PC-3 (cell line): Measurements from ENCODE around the gene PTS. TPM values are rescaled to one million over a fixed set of nuclear protein-coding genes. Genes with fewer than 3 reads are reported as not detected.
"Not testable (repeated sequence)": the region's sequence is repeated elsewhere in the genome, so short reads cannot be mapped to it uniquely, and the experiment has no call there.

ENCODE experiments used
- ATAC-seq: fragments of 200-7000 bp; cut with Tn5 transposase; 2 replicates; pipeline ENCODE4 v1.9.1; 2020; ENCODE audit warnings: mild to moderate bottlenecking, moderate library complexity
- BruUV-seq: library from RNA; stranded (reverse); fragments of 400-500 nt; replicated peaks from 2 replicates; lab custom pipeline; 2021; lab: Mats Ljungman, UMichigan
- CTCF ChIA-PET: fragments of 300-600 bp; sonication (Branson Sonifier 250); formaldehyde crosslinking; loops from one replicate; lab custom pipeline; 2022; ENCODE audit warnings: antibody characterized with exemption; lab: Charles Lee
- POLR2A ChIA-PET: fragments of 300-600 bp; sonication (Branson Sonifier 250); formaldehyde crosslinking; loops from one replicate; lab custom pipeline; 2022; ENCODE audit warnings: antibody characterized with exemption; ENCODE audit not compliant: unreplicated experiment; lab: Charles Lee
- DNase-seq: peaks from one replicate; pipeline ENCODE4 v3.0.0-alpha.2; 2015
- H2AFZ ChIP-seq: fragments of 300-600 bp; sonication (generic); 2 replicates; pipeline ENCODE4 v1.6.0; 2016; ENCODE audit warnings: antibody characterized with exemption, low read length
- H3F3A ChIP-seq: fragments of 300-600 bp; sonication (generic); one replicate; pipeline ENCODE4 v1.6.0; 2017; ENCODE audit warnings: antibody characterized with exemption, low read length, control low read depth, mild to moderate bottlenecking; ENCODE audit not compliant: unreplicated experiment
- H3K27ac ChIP-seq: fragments of 300-600 bp; sonication (generic); 2 replicates; pipeline ENCODE4 v1.5.1; 2016; ENCODE audit warnings: mild to moderate bottlenecking, low read length
- H3K27me3 ChIP-seq: fragments of 300-600 bp; sonication (generic); 2 replicates; pipeline ENCODE4 v1.6.1; 2016; ENCODE audit warnings: low read length, mixed read lengths
- H3K36me3 ChIP-seq: fragments of 300-600 bp; sonication (generic); 2 replicates; pipeline ENCODE4 v1.6.1; 2016; ENCODE audit warnings: low read depth, mixed run types, low read length, mixed read lengths
- H3K4me1 ChIP-seq: fragments of 300-600 bp; sonication (generic); 2 replicates; pipeline ENCODE4 v1.5.1; 2016; ENCODE audit warnings: low read length; ENCODE audit not compliant: insufficient read depth
- H3K4me2 ChIP-seq: fragments of 300-600 bp; sonication (generic); 2 replicates; pipeline ENCODE4 v1.6.0; 2016; ENCODE audit warnings: low read length
- H3K4me3 ChIP-seq: fragments of 300-600 bp; sonication (generic); 2 replicates; pipeline ENCODE4 v1.5.1; 2016; ENCODE audit warnings: mild to moderate bottlenecking, low read length, mixed read lengths
- H3K79me2 ChIP-seq: fragments of 300-600 bp; sonication (generic); 2 replicates; pipeline ENCODE4 v1.6.1; 2017; ENCODE audit warnings: low read length, mixed read lengths
- H3K9ac ChIP-seq: fragments of 300-600 bp; sonication (generic); 2 replicates; pipeline ENCODE4 v1.6.0; 2016; ENCODE audit warnings: mild to moderate bottlenecking, low read length
- H3K9me2 ChIP-seq: fragments of 300-600 bp; sonication (generic); replicated peaks from 2 replicates; pipeline ENCODE4 v1.6.1; 2016; ENCODE audit warnings: mixed run types, low read length, mixed read lengths
- H3K9me3 ChIP-seq: fragments of 300-600 bp; sonication (generic); 2 replicates; pipeline ENCODE4 v1.6.1; 2016; ENCODE audit warnings: low read length, mixed read lengths
- H4K20me1 ChIP-seq: fragments of 300-600 bp; sonication (generic); 2 replicates; pipeline ENCODE4 v1.6.1; 2016; ENCODE audit warnings: low read length, mixed read lengths
- CTCF ChIP-seq: fragments of 300-600 bp; sonication (generic); conservative IDR thresholded peaks from 2 replicates; pipeline ENCODE4 v1.5.1; 2017; ENCODE audit warnings: antibody characterized with exemption, low read depth, mild to moderate bottlenecking, low read length
- EZH2 ChIP-seq: fragments of 300-600 bp; sonication (generic); IDR thresholded peaks from one replicate; pipeline ENCODE4 v1.6.1; 2017; ENCODE audit warnings: antibody characterized with exemption, mild to moderate bottlenecking, low read length; ENCODE audit not compliant: unreplicated experiment
- EZH2phosphoT487 ChIP-seq: fragments of 300-600 bp; sonication (generic); IDR thresholded peaks from 2 replicates; pipeline ENCODE4 v1.6.1; 2018; ENCODE audit warnings: mild to moderate bottlenecking, antibody characterized with exemption, low read length, borderline replicate concordance
- intact Hi-C: fragments of 100-400 bp; cut with micrococcal nuclease; formaldehyde crosslinking; loops from 2 replicates; pipeline ENCODE4 v1.9.0; 2023
- total RNA-seq: library from RNA; depleted of rRNA; stranded (reverse); fragments of >200 nt; gene quantifications from 2 replicates; pipeline ENCODE4 v1.2.3, GENCODE V29; 2014

The PTS gene
- total RNA-seq, 1 experiment from 2014 or later, result 77.4 TPM

- Histone ChIP-seq H4K20me1 (no peaks in the 10 kb centered on the region), H3K36me3 (no peaks in the 10 kb centered on the region), H3K4me2 (no peak overlapping the region), H3K9me2 (no peaks in the 10 kb centered on the region), H3K27ac (no peak overlapping the region), H3K9ac (no peak overlapping the region), H2AFZ (no peak overlapping the region), H3K27me3 (no peaks in the 10 kb centered on the region), H3K79me2 (no peaks in the 10 kb centered on the region), H3K4me1 (peaks cover 5% of the 10 kb centered on the region; the same call in 1 of the 2 replicates), H3K4me3 (no peak overlapping the region), H3F3A (no peaks in the 10 kb centered on the region), H3K9me3 (no peaks in the 10 kb centered on the region)
- TF ChIP-seq EZH2 (no peak), CTCF (no peak), EZH2phosphoT487 (no peak)
- peak; percentile 42; the same call in 1 of the 2 replicates for ATAC-seq
- no TSS peak for BruUV-seq
- ChIA-PET CTCF (interaction anchor here (0.7 kb wide), 1 partner anchor 76 kb away, joined by 4 read pairs; no protein-coding TSS in a partner anchor), POLR2A (no interaction called here)
- intact Hi-C loops, result no loop called here
- peak; percentile 22 for DNase-seq
These were observed 30.3 kb upstream of the PTS start for GRCh38 chr11:112195951-112196351.

GRCh38 chr11:112196519-112197087 is 29.6 kb upstream of the PTS start:
- Histone ChIP-seq H3K79me2 (no peaks in the 10 kb centered on the region), H3K27ac (no peak overlapping the region), H2AFZ (no peak overlapping the region), H3F3A (no peaks in the 10 kb centered on the region), H3K9me2 (no peaks in the 10 kb centered on the region), H3K4me2 (no peak overlapping the region), H3K4me3 (no peak overlapping the region), H4K20me1 (no peaks in the 10 kb centered on the region), H3K4me1 (peaks cover 5% of the 10 kb centered on the region; the same call in 1 of the 2 replicates), H3K36me3 (no peaks in the 10 kb centered on the region), H3K9me3 (no peaks in the 10 kb centered on the region), H3K9ac (no peak overlapping the region), H3K27me3 (no peaks in the 10 kb centered on the region)
- TF ChIP-seq EZH2phosphoT487 (no peak), CTCF (no peak), EZH2 (no peak)
- no TSS peak for BruUV-seq
- DNase-seq (no peak), ATAC-seq (no peak)
- intact Hi-C loops, result no loop called here
- POLR2A ChIA-PET, result no interaction called here
- CTCF ChIA-PET, result interaction anchor here (0.7 kb wide), 1 partner anchor 77 kb away, joined by 4 read pairs; no protein-coding TSS in a partner anchor

GRCh38 chr11:112199101-112199500 is 27.1 kb upstream of the PTS start:
- H3K27me3 ChIP-seq, H3K9me3 ChIP-seq, H3K9me2 ChIP-seq, H3K4me3 ChIP-seq, ATAC-seq, POLR2A ChIA-PET, H2AFZ ChIP-seq, H3K36me3 ChIP-seq, intact Hi-C loops, H4K20me1 ChIP-seq, H3K4me1 ChIP-seq, H3K79me2 ChIP-seq, H3F3A ChIP-seq, BruUV-seq, DNase-seq, CTCF ChIA-PET, H3K4me2 ChIP-seq, H3K27ac ChIP-seq, H3K9ac ChIP-seq: not testable (repeated sequence)
